ENCODE results near the gene GUK1. TPM values are rescaled to one million over a fixed set of nuclear protein-coding genes. Genes with fewer than 3 reads are reported as not detected.

GUK1 gene
- total RNA-seq, 2 experiments from 2014 or later, result 154 to 197 TPM

- Histone ChIP-seq H3K9me2 (ENCODE audit: insufficient read depth, low read length) (no peaks in the 10 kb centered on the region), H3K4me1 (ENCODE audit: insufficient read depth, low read length, poor library complexity, severe bottlenecking) (no peaks in the 10 kb centered on the region), H3K36me3 (ENCODE audit: insufficient read depth, low read length) (no peaks in the 10 kb centered on the region), H3K4me2 (ENCODE audit: low read length) (no peak overlapping the region), H3K27ac (ENCODE audit: low read depth, low read length, poor library complexity, severe bottlenecking) (no peak overlapping the region), H4K20me1 (ENCODE audit: insufficient read depth, low read length) (no peaks in the 10 kb centered on the region), H3K4me3 (ENCODE audit: low read depth, low read length, poor library complexity, severe bottlenecking) (no peak overlapping the region), H2AFZ (ENCODE audit: low read length) (no peak overlapping the region), H3K79me2 (ENCODE audit: insufficient read depth, low read depth, low read length) (no peaks in the 10 kb centered on the region), H3K9me3 (ENCODE audit: low read length) (no peaks in the 10 kb centered on the region)
- ChIA-PET POLR2A (interaction anchor here (0.5 to 1.5 kb wide), 3 partner anchors 13 to 605 kb away, joined by 3 to 4 read pairs (median 4); no protein-coding TSS in a partner anchor), CTCF (ENCODE audit: unreplicated experiment) (no interaction called here)
- BruUV-seq (replicated peaks), result no TSS peak
- no peak for DNase-seq (ENCODE audit: low spot score)
- intact Hi-C loops (cut with micrococcal nuclease; ENCODE audit: unreplicated experiment), result no loop called here
- TF ChIP-seq EZH2phosphoT487 (IDR thresholded peaks at IDR 0.05; ENCODE audit: borderline replicate concordance, low read depth, low read length), result no peak
- TF ChIP-seq, protein P1, sequence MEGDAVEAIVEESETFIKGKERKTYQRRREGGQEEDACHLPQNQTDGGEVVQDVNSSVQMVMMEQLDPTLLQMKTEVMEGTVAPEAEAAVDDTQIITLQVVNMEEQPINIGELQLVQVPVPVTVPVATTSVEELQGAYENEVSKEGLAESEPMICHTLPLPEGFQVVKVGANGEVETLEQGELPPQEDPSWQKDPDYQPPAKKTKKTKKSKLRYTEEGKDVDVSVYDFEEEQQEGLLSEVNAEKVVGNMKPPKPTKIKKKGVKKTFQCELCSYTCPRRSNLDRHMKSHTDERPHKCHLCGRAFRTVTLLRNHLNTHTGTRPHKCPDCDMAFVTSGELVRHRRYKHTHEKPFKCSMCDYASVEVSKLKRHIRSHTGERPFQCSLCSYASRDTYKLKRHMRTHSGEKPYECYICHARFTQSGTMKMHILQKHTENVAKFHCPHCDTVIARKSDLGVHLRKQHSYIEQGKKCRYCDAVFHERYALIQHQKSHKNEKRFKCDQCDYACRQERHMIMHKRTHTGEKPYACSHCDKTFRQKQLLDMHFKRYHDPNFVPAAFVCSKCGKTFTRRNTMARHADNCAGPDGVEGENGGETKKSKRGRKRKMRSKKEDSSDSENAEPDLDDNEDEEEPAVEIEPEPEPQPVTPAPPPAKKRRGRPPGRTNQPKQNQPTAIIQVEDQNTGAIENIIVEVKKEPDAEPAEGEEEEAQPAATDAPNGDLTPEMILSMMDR (conservative IDR thresholded peaks at IDR 0.05; ENCODE audit: low read length), result no peak
These were observed 15.8 kb downstream of the GUK1 start for GRCh38 chr1:228155596-228156514.

- Histone ChIP-seq H3K4me3 (ENCODE audit: low read depth, low read length, poor library complexity, severe bottlenecking) (no peak overlapping the region), H3K79me2 (ENCODE audit: insufficient read depth, low read depth, low read length) (no peaks in the 10 kb centered on the region), H3K9me3 (ENCODE audit: low read length) (no peaks in the 10 kb centered on the region), H2AFZ (ENCODE audit: low read length) (no peak overlapping the region), H3K4me2 (ENCODE audit: low read length) (no peak overlapping the region), H3K27ac (ENCODE audit: low read depth, low read length, poor library complexity, severe bottlenecking) (no peak overlapping the region), H3K9me2 (ENCODE audit: insufficient read depth, low read length) (no peaks in the 10 kb centered on the region), H4K20me1 (ENCODE audit: insufficient read depth, low read length) (no peaks in the 10 kb centered on the region), H3K4me1 (ENCODE audit: insufficient read depth, low read length, poor library complexity, severe bottlenecking) (no peaks in the 10 kb centered on the region), H3K36me3 (ENCODE audit: insufficient read depth, low read length) (no peaks in the 10 kb centered on the region)
- POLR2A ChIA-PET, result interaction anchor here (0.5 to 1.5 kb wide), 3 partner anchors 13 to 606 kb away, joined by 3 to 4 read pairs (median 4); no protein-coding TSS in a partner anchor
- BruUV-seq (replicated peaks), result no TSS peak
- no peak for DNase-seq (ENCODE audit: low spot score)
- TF ChIP-seq, protein P1 (conservative IDR thresholded peaks at IDR 0.05; ENCODE audit: low read length), result no peak
- TF ChIP-seq EZH2phosphoT487 (IDR thresholded peaks at IDR 0.05; ENCODE audit: borderline replicate concordance, low read depth, low read length), result no peak
- CTCF ChIA-PET (ENCODE audit: unreplicated experiment), result no interaction called here
- intact Hi-C loops (cut with micrococcal nuclease; ENCODE audit: unreplicated experiment), result no loop called here
These were observed 16.4 kb downstream of the GUK1 start for GRCh38 chr1:228156515-228156881.
